ENCODE results near the gene CNTNAP2. TPM values are rescaled to one million over a fixed set of nuclear protein-coding genes. Genes with fewer than 3 reads are reported as not detected.
A peak's percentile ranks its signal among the peaks of the same experiment; 100 is the strongest.

CNTNAP2 gene
- total and polyA plus RNA-seq, 9 donors, result 0.24 to 7.0 (median 1.5) TPM

DNA sequence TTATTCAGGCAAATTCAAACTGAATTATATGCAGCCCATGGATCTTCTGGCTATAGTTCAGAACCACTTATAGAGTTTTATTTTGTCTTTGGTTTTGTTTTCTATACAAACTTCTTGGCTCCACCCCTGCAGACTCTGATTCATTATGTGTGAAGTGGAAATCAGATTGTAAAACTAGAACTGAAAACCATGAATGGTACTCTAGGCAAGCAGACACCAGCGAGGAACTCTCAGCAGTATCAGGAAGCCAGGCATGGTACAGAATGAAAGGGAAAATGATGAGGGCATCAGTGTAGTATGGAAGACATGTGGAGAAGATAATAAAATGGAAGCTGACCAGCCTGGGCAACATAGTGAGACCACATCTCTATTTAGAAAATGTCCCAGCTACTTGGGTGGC, 1447.1 kb downstream of the CNTNAP2 start:
- intact Hi-C loops (cut with DNase I), result loop anchor here in 1 of 4 donors (5.0 kb wide), 1 partner anchor 239 kb away; no protein-coding TSS in a partner anchor
- 93 to 100% (median 96%) methylated on average over 1 of the region's 1 CpG for WGBS, 3 donors
- H3K36me3 ChIP-seq, result no peaks in the 10 kb centered on the region
- H3K4me3 ChIP-seq, result no peak overlapping the region
- H3K4me1 ChIP-seq (ENCODE audit: insufficient read depth), result no peaks in the 10 kb centered on the region
- H3K27me3 ChIP-seq, result no peaks in the 10 kb centered on the region
- no peak for TF ChIP-seq EP300 (IDR thresholded peaks at IDR 0.05)
- no peak for TF ChIP-seq POLR2A (IDR thresholded peaks at IDR 0.05)
- TF ChIP-seq, protein P1, sequence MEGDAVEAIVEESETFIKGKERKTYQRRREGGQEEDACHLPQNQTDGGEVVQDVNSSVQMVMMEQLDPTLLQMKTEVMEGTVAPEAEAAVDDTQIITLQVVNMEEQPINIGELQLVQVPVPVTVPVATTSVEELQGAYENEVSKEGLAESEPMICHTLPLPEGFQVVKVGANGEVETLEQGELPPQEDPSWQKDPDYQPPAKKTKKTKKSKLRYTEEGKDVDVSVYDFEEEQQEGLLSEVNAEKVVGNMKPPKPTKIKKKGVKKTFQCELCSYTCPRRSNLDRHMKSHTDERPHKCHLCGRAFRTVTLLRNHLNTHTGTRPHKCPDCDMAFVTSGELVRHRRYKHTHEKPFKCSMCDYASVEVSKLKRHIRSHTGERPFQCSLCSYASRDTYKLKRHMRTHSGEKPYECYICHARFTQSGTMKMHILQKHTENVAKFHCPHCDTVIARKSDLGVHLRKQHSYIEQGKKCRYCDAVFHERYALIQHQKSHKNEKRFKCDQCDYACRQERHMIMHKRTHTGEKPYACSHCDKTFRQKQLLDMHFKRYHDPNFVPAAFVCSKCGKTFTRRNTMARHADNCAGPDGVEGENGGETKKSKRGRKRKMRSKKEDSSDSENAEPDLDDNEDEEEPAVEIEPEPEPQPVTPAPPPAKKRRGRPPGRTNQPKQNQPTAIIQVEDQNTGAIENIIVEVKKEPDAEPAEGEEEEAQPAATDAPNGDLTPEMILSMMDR (IDR thresholded peaks at IDR 0.05), result no peak
- no peak for DNase-seq
- no peak overlapping the region for H3K27ac ChIP-seq
- no peaks in the 10 kb centered on the region for H3K9me3 ChIP-seq

DNA sequence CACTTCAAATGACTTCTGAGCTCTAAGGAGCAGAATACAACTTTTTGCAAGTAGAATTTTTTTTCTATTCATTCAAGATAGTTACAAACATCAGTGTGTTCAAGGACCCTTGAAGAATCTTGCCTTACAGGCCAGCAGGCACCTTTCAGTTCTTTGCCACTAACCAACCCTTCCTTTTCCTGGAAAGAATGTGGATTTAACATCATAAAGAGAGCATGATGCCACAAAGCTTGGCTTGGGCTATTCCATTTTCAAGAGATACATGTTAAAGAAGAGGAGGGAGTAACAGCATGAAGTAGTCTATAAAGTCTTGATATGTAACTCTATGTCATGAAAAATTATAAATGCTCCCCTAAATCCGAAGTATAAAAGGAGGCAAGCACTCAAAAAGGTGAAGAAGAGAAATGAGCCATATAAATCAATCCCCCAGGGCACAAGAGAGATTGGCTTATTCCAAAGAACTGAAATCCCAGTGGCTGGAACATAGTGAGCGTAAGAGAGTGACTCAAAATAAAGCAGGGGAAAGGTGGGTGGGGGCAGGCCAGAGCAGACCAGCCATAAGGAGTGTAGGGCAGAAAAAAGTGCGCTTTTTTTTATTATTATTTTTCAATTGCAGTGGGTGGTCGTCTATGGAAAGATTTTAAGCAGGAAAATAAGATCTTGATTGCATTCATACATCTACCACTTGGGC, 1448.3 kb downstream of the CNTNAP2 start:
- H3K27ac ChIP-seq, result no peak overlapping the region
- no peak overlapping the region for H3K4me3 ChIP-seq
- intact Hi-C loops (cut with DNase I), result loop anchor here in 1 of 4 donors (5.0 kb wide), 1 partner anchor 237 kb away; no protein-coding TSS in a partner anchor
- DNase-seq, result no peak
- WGBS, 3 donors, result 82 to 89% (median 87%) methylated on average over 4 of the region's 4 CpGs
- no peaks in the 10 kb centered on the region for H3K27me3 ChIP-seq
- H3K4me1 ChIP-seq (ENCODE audit: insufficient read depth), result no peaks in the 10 kb centered on the region
- TF ChIP-seq EP300 (IDR thresholded peaks at IDR 0.05), result no peak
- TF ChIP-seq, protein P1 (IDR thresholded peaks at IDR 0.05), result no peak
- TF ChIP-seq POLR2A (IDR thresholded peaks at IDR 0.05), result no peak
- no peaks in the 10 kb centered on the region for H3K9me3 ChIP-seq
- H3K36me3 ChIP-seq, result no peaks in the 10 kb centered on the region

DNA sequence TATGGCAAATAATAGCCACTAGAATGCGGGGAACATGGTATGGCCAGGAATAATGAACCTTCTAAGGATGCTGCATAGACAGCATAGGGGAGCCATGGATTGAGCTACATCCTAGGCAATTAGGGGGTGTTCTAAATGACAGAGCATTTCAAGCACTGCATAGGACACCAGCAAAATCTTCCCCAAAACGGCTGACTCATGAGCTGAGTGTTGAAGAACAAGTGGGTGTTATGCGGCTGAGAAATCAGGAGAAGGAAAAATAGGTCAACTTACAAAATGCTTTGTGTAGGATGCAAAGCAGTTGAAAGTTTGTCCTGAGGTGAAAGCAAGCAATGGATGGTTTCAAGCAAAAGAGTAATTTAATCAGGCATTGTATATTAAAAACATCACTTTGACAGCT, 1450.4 kb downstream of the CNTNAP2 start:
- no peaks in the 10 kb centered on the region for H3K4me1 ChIP-seq (ENCODE audit: insufficient read depth)
- WGBS, 3 donors, result 83 to 93% (median 86%) methylated on average over 3 of the region's 3 CpGs

DNA sequence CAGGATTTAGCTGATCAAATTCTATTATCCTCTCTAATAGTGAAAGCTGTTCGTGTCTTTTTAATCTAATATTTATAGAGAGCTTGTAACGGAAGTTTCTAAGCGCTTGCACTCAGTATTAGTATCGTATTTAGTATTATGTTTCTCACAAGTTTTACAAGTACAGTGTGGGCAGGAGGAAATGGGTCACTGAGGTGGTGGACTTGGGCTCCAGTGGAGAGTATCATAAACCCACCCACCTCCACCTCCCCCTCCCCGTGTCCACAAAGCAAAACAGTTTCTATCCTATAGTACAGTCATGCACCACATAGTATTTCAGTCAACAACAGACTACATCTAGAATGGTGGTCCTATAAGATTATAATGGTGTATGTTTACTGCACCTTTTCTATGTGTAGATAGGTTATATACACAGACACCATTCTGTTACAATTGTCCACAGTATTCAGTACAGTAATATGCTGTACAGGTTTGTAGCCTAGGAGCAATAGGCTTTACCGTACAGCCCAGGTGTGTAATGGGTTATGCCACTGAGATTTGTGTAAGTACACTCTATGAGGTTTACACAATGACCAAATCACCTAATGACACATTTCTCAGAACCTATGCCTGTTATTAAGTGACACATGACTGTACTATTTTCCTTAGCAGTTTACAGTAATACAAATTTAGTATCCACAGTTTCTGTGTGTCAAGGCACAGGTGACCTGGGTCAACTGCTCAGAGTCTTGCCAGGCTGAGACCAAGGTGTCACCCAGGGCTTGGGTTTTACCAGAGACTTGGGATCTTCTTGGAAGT, 1452.7 kb downstream of the CNTNAP2 start:
- TF ChIP-seq EP300 (IDR thresholded peaks at IDR 0.05) (no peak), POLR2A (IDR thresholded peaks at IDR 0.05) (no peak)
- TF ChIP-seq, protein P1 (IDR thresholded peaks at IDR 0.05), result no peak
- intact Hi-C loops (cut with DNase I), result no loop called here

More for the DNA sequence above, 1450.4 kb downstream of the CNTNAP2 start:
- intact Hi-C loops (cut with DNase I), result no loop called here
- no peak overlapping the region for H3K4me3 ChIP-seq
- H3K27me3 ChIP-seq, result no peaks in the 10 kb centered on the region
- H3K27ac ChIP-seq, result no peak overlapping the region
- H3K9me3 ChIP-seq, result no peaks in the 10 kb centered on the region
- TF ChIP-seq, protein P1 (IDR thresholded peaks at IDR 0.05), result no peak
- TF ChIP-seq EP300 (IDR thresholded peaks at IDR 0.05) (no peak), POLR2A (IDR thresholded peaks at IDR 0.05) (no peak)
- no peaks in the 10 kb centered on the region for H3K36me3 ChIP-seq
- no peak for DNase-seq

More for the DNA sequence above, 1452.7 kb downstream of the CNTNAP2 start:
- Histone ChIP-seq H3K36me3 (no peaks in the 10 kb centered on the region), H3K27me3 (no peaks in the 10 kb centered on the region), H3K9me3 (no peaks in the 10 kb centered on the region), H3K4me1 (ENCODE audit: insufficient read depth) (no peaks in the 10 kb centered on the region), H3K27ac (peak overlapping the region in 1 of 2 donors; percentile 12), H3K4me3 (no peak overlapping the region)
- no peak for DNase-seq
- 6 to 18% (median 15%) methylated on average over 6 of the region's 6 CpGs for WGBS, 3 donors
